22Rv1 (cell line): ENCODE data around the gene NENF.
"Not testable (repeated sequence)": the region's sequence is repeated elsewhere in the genome, so short reads cannot be mapped to it uniquely, and the experiment has no call there.

ENCODE experiments used
- H3K27ac ChIP-seq: fragments of 450-650 bp; 2 replicates; pipeline ENCODE4 v1.5.1; 2017
- ZFX ChIP-seq: fragments of 450-650 bp; IDR thresholded peaks from 2 replicates; pipeline ENCODE4 v1.6.1; 2017; ENCODE audit warnings: antibody characterized with exemption, borderline replicate concordance
- TF ChIP-seq, protein P1 (sequence below): fragments of 450-650 bp; IDR thresholded peaks from 2 replicates; pipeline ENCODE4 v1.5.1; 2017; ENCODE audit warnings: mild to moderate bottlenecking

Gene NENF

DNA sequence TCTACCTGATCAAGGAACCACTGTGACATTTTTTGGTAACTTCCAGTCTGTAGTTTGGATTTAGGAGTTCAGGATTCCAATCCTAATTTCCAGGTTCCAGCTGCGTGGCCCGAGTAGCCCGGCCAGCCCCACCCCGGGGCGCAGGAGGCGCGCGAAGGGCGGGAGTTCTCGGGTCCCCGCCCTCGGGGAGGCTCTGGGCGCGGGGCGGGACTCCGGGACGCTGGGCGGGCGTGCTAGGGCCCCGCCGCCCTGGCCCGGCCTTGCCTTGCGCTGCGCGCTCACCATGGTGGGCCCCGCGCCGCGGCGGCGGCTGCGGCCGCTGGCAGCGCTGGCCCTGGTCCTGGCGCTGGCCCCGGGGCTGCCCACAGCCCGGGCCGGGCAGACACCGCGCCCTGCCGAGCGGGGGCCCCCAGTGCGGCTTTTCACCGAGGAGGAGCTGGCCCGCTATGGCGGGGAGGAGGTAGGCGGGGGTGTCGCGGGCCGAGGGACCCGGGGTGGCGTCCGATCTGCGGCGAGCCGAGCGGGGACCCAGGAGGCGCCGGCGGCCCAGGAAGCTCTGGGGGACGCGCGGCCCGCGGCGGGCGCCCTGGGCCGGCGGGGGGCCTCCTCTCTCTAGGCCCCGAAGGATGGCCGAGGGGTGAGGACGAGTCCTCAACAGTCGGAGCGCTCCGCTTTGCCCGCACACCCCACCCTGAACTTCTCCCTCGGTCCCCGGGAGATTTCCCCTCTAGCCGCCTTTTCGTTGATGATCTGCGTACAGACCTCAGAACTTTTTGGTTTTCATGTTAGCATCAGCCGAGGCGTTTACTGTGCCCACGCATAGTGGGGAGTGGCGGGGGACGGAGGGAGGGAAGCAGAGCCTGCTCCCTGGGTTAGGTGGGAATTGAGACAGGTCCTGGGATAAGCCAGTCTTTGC lies at the start of gene NENF:
Gene NENF (plus strand): TSS at position 260 of the 916 bp plus-strand sequence. CDS start 24 bp downstream, at position 284.
- H3K27ac ChIP-seq, result peak within 1 kb of the TSS; percentile 26; the same call in 1 of the 2 replicates
- TF ChIP-seq ZFX, result no peak
- TF ChIP-seq, protein P1, sequence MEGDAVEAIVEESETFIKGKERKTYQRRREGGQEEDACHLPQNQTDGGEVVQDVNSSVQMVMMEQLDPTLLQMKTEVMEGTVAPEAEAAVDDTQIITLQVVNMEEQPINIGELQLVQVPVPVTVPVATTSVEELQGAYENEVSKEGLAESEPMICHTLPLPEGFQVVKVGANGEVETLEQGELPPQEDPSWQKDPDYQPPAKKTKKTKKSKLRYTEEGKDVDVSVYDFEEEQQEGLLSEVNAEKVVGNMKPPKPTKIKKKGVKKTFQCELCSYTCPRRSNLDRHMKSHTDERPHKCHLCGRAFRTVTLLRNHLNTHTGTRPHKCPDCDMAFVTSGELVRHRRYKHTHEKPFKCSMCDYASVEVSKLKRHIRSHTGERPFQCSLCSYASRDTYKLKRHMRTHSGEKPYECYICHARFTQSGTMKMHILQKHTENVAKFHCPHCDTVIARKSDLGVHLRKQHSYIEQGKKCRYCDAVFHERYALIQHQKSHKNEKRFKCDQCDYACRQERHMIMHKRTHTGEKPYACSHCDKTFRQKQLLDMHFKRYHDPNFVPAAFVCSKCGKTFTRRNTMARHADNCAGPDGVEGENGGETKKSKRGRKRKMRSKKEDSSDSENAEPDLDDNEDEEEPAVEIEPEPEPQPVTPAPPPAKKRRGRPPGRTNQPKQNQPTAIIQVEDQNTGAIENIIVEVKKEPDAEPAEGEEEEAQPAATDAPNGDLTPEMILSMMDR, result 0 out of 2 replicates have a peak, but pooled peaks have one; percentile 10

DNA sequence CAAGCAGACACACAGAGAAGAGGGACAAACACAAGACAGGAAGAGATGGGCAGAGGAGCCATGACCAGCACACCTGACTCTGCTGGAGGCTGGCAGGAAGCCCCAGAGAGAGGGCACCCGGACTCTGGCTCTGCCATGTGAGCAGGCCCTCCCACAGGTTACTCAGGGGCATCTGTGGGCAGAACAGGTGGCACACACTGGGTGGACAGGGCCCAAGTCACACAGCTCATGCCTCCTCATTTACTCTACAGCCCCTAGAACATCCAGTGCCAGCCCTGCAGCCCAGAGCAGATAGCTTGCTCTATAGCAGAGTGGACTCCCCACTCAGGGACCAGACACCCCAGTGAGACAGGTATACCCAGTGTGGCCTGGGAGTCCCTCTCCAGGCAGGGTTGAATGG lies 46.7 kb upstream of the NENF start:
- TF ChIP-seq ZFX, result no peak
- TF ChIP-seq, protein P1, result no peak
- no peak overlapping the region for H3K27ac ChIP-seq

DNA sequence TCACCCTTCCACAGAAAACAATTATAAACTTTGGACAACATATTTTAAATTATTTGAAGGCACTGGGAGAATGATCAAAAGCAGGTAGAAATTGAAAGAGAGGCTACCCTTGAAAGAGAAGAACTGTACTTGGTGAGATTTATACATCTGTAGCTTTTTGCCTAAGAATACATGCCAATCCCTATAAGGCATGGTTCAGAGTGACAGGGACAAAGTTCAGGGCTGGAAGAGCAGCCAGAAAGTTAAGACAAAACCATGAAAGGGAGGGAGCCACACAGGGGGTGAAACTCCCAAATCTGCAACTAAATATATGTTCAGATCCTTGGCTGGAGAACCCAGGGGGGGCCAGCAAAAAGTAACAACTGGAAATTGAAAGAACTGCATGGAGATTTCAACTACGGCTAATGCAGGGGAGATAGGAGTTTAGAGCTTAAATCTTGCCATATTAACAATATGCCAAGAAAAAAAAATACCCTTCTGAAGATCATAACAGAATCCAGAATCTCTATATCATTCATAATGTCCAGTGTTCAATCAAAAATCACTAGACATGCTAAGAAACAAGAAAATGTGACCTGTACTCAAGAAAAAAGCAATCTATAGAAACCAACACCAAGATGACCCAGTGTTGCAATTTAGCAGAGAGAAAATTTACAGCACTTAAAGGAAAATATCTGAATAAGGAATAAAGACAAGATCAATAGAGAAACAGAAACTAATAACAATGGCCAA lies 43.6 kb upstream of the NENF start:
- no peak overlapping the region for H3K27ac ChIP-seq
- TF ChIP-seq, protein P1, result no peak
- TF ChIP-seq ZFX, result no peak

DNA sequence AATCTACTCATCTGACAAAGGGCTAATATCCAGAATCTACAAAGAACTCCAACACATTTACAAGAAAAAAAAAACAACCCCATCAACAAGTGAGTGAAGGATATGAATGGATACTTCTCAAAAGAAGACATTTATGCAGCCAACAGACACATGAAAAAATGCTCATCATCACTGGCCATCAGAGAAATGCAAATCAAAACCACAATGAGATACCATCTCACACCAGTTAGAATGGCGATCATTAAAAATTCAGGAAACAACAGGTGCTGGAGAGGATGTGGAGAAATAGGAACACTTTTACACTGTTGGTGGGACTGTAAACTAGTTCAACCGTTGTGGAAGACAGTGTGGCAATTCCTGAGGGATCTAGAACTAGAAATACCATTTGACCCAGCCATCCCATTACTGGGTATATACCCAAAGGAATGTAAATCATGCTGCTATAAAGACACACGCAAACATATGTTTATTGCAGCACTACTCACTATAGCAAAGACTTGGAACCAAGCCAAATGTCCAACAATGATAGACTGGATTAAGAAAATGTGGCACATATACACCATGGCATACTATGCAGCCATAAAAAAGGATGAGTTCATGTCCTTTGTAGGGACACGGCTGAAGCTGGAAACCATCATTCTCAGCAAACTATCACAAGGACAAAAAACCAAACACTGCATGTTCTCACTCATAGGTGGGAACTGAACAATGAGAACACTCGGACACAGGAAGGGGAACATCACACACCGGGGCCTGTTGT lies 36.9 kb upstream of the NENF start:
- not testable (repeated sequence) for H3K27ac ChIP-seq

GRCh38 chr1:212396638-212397037 lies 36.1 kb upstream of the NENF start:
- TF ChIP-seq, protein P1, result no peak
- no peak for TF ChIP-seq ZFX
- no peak overlapping the region for H3K27ac ChIP-seq

- TF ChIP-seq ZFX, result no peak
- TF ChIP-seq, protein P1, result no peak
- no peak overlapping the region for H3K27ac ChIP-seq
These were observed 35.5 kb upstream of the NENF start for GRCh38 chr1:212397171-212397570.

DNA sequence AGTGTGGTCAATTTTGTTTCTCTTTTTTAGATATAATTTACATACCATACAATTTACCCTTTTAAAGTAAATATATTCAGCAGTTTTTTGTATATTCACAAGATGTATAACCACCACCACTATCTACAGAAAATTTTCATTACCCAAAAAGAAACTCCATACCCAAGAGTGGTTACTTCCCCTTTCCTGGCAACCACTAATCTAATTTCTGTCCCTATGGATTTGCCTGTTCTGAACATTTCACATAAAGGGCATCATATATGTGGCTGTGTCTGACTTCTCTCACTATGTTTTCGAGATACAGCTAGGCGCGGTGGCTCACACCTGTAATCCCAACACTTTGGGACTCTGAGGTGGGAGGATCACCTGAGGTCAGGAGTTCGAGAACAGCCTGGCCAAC lies 31.7 kb upstream of the NENF start:
- TF ChIP-seq, protein P1, result no peak
- no peak for TF ChIP-seq ZFX
- H3K27ac ChIP-seq, result no peak overlapping the region
